GM23338 (cell line): ENCODE data around the gene TUBB. TPM values are rescaled to one million over a fixed set of nuclear protein-coding genes. Genes with fewer than 3 reads are reported as not detected.
A peak's percentile ranks its signal among the peaks of the same experiment; 100 is the strongest.

Experiments
- ATAC-seq: fragments of 200-7000 bp; cut with Tn5 transposase; 3 replicates; pipeline ENCODE4 v1.9.1; 2020
- DNase-seq: peaks from one replicate; pipeline ENCODE4 v3.0.0-alpha.2; 2015; ENCODE audit warnings: low spot score
- H2AFZ ChIP-seq: fragments of 200-600 bp; sonication (generic); 2 replicates; pipeline ENCODE4 v1.8.0; 2016; ENCODE audit warnings: antibody characterized with exemption, mild to moderate bottlenecking, moderate library complexity
- H3F3A ChIP-seq: fragments of 200-600 bp; sonication (generic); replicated peaks from 2 replicates; pipeline ENCODE4 v1.8.0; 2017; ENCODE audit warnings: antibody characterized with exemption, mixed run types, low read depth
- H3K27ac ChIP-seq: fragments of 200-600 bp; sonication (generic); 2 replicates; pipeline ENCODE4 v1.6.1; 2016; ENCODE audit warnings: low read depth
- H3K27me3 ChIP-seq: fragments of 200-600 bp; sonication (generic); 2 replicates; pipeline ENCODE4 v1.8.0; 2016; ENCODE audit warnings: mild to moderate bottlenecking, mixed run types, moderate library complexity; ENCODE audit not compliant: insufficient read depth
- H3K36me3 ChIP-seq: fragments of 200-600 bp; sonication (generic); 2 replicates; pipeline ENCODE4 v1.8.0; 2016; ENCODE audit warnings: mild to moderate bottlenecking; ENCODE audit not compliant: insufficient read depth
- H3K4me1 ChIP-seq: fragments of 200-600 bp; sonication (generic); 2 replicates; pipeline ENCODE4 v1.8.0; 2016; ENCODE audit warnings: mild to moderate bottlenecking, moderate library complexity; ENCODE audit not compliant: insufficient read depth
- H3K4me2 ChIP-seq: fragments of 200-600 bp; sonication (generic); 2 replicates; pipeline ENCODE4 v1.7.1; 2017; ENCODE audit warnings: mixed run types
- H3K4me3 ChIP-seq: fragments of 200-600 bp; sonication (generic); 2 replicates; pipeline ENCODE4 v1.6.1; 2016; ENCODE audit warnings: mixed run types
- H3K79me2 ChIP-seq: fragments of 200-600 bp; sonication (generic); replicated peaks from 2 replicates; pipeline ENCODE4 v1.8.0; 2017; ENCODE audit warnings: mild to moderate bottlenecking; ENCODE audit not compliant: insufficient read depth
- H3K9me2 ChIP-seq: fragments of 200-600 bp; sonication (generic); 2 replicates; pipeline ENCODE4 v1.8.0; 2017; ENCODE audit not compliant: insufficient read depth
- H4K20me1 ChIP-seq: fragments of 200-600 bp; sonication (generic); replicated peaks from 2 replicates; pipeline ENCODE4 v1.8.0; 2017; ENCODE audit warnings: mild to moderate bottlenecking; ENCODE audit not compliant: insufficient read depth
- H3K27ac Mint-ChIP-seq: 2 replicates; pipeline ENCODE4 v1.8.0; 2020; ENCODE audit warnings: inconsistent platforms, mild to moderate bottlenecking, moderate library complexity, mixed read lengths
- H3K27me3 Mint-ChIP-seq: 3 replicates; pipeline ENCODE4 v1.8.0; 2022; ENCODE audit warnings: low read depth, mild to moderate bottlenecking, moderate library complexity, mixed read lengths, inconsistent platforms; ENCODE audit not compliant: insufficient read depth, poor library complexity
- H3K36me3 Mint-ChIP-seq: 3 replicates; pipeline ENCODE4 v1.8.0; 2021; ENCODE audit warnings: low read depth, mild to moderate bottlenecking, inconsistent platforms, moderate library complexity, mixed read lengths
- H3K4me1 Mint-ChIP-seq: 3 replicates; pipeline ENCODE4 v1.8.0; 2020; ENCODE audit warnings: mild to moderate bottlenecking, inconsistent platforms, mixed read lengths
- H3K4me3 Mint-ChIP-seq: 3 replicates; pipeline ENCODE4 v1.8.0; 2021; ENCODE audit warnings: moderate library complexity, mild to moderate bottlenecking, inconsistent platforms, mixed read lengths
- H3K9me3 Mint-ChIP-seq: 3 replicates; pipeline ENCODE4 v1.8.0; 2020; ENCODE audit warnings: moderate library complexity, mild to moderate bottlenecking, inconsistent platforms, mixed read lengths
- EZH2 ChIP-seq: fragments of 200-600 bp; sonication (generic); IDR thresholded peaks from one replicate; pipeline ENCODE4 v1.8.0; 2017; ENCODE audit warnings: antibody characterized with exemption, mild to moderate bottlenecking, low read depth; ENCODE audit not compliant: unreplicated experiment
- EZH2phosphoT487 ChIP-seq: fragments of 200-600 bp; sonication (generic); IDR thresholded peaks from one replicate; pipeline ENCODE4 v1.8.1; 2018; ENCODE audit warnings: antibody characterized with exemption; ENCODE audit not compliant: unreplicated experiment
- JUNB ChIP-seq: IDR thresholded peaks from one replicate; pipeline ENCODE4 v1.6.1; 2016; ENCODE audit warnings: antibody characterized with exemption; ENCODE audit not compliant: unreplicated experiment
- ZNF114 ChIP-seq: fragments of 250-450 bp; sonication (Bioruptor Pico); IDR thresholded peaks from 2 replicates; pipeline ENCODE4 v1.5.0; 2020; ENCODE audit warnings: mild to moderate bottlenecking, moderate library complexity
- ZNF331 ChIP-seq: fragments of 250-450 bp; sonication (Bioruptor Pico); IDR thresholded peaks from 2 replicates; pipeline ENCODE4 v1.5.0; 2020; ENCODE audit warnings: low read depth, mild to moderate bottlenecking, moderate library complexity
- polyA plus RNA-seq: library from polyadenylated mRNA; unstranded; fragments of >200 nt; fragmentation: Nextera tagmentation; extraction: Ambion mirVana; gene quantifications from 2 replicates; pipeline ENCODE4 v1.2.1, GENCODE V29; 2016
- total RNA-seq: library from RNA; depleted of rRNA; stranded (reverse); fragments of >200 nt; shearing (Covaris generic); gene quantifications from 2 replicates; pipeline ENCODE4 v1.2.3, GENCODE V29; 2014
- TF ChIP-seq, protein P1 (sequence below): IDR thresholded peaks from one replicate; pipeline ENCODE4 v1.6.1; 2018; ENCODE audit warnings: antibody characterized with exemption; ENCODE audit not compliant: unreplicated experiment
- TF ChIP-seq, protein P2 (sequence below): IDR thresholded peaks from 2 replicates; pipeline ENCODE4 v1.6.1; 2016; ENCODE audit warnings: antibody characterized with exemption
- TF ChIP-seq, protein P3 (sequence below), 2 experiments: fragments of 200-600 bp in 1 of 2; sonication (generic) in 1 of 2; conservative IDR thresholded peaks; 2 replicates each; pipeline versions ENCODE4 v1.5.1 to v1.6.1; 2016 to 2017; ENCODE audit warnings: antibody characterized with exemption in 2 of 2, low read depth in 2 of 2, mild to moderate bottlenecking in 2 of 2, moderate library complexity in 1 of 2

The TUBB gene
- total and polyA plus RNA-seq, 2 experiments from 2014 or later = 1,041 to 1,704 TPM

DNA sequence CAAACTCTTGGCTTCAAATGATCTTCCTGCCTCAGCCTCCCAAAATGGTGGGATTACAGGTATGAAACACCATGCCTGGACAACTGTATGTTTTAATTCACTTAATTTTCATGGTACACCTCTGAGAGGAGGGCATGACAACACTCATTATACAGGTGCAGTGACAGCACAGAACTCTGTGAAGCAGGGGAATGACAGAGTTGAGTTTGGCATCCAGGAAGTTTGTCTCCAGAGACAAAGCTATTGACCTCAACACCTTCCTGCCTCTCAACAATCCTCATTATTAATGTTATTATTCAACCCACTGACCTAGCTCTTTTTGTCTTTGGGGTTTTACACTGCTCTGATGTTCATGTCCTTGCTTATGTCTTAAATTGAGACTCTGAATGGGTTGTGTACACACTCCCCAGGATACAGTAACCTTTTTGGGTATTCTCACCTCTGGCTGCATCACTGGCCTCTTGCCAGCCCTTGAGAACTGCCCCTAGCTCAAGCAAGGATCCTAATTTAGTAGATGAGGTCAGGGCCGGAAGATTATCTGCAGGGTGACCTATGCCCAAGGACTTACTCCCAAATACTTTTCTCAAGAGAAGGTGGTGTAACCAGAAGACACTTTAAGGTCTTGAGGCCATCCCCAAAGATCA is 37.2 kb downstream of the TUBB start:
- Histone ChIP-seq H3F3A (no peaks in the 10 kb centered on the region), H4K20me1 (no peaks in the 10 kb centered on the region; the same call in 1 of the 2 replicates), H3K27ac (no peak overlapping the region), H2AFZ (no peak overlapping the region), H3K36me3 (no peaks in the 10 kb centered on the region), H3K4me3 (no peak overlapping the region), H3K4me2 (no peak overlapping the region), H3K79me2 (no peaks in the 10 kb centered on the region), H3K9me2 (no peaks in the 10 kb centered on the region), H3K4me1 (no peaks in the 10 kb centered on the region), H3K27me3 (no peaks in the 10 kb centered on the region)
- no peak for DNase-seq
- no peaks in the 10 kb centered on the region for H3K9me3 Mint-ChIP-seq
- no peak for ATAC-seq
- no peaks in the 10 kb centered on the region for H3K36me3 Mint-ChIP-seq
- H3K27me3 Mint-ChIP-seq = peaks cover 4% of the 10 kb centered on the region
- no peak overlapping the region for H3K4me3 Mint-ChIP-seq
- H3K27ac Mint-ChIP-seq = no peak overlapping the region
- peaks cover 8% of the 10 kb centered on the region; the same call in 2 of the 3 replicates for H3K4me1 Mint-ChIP-seq
- TF ChIP-seq JUNB (no peak), EZH2 (no peak), ZNF331 (no peak), EZH2phosphoT487 (no peak), ZNF114 (CRISPR knock-in tag) (no peak)
- TF ChIP-seq, protein P1, sequence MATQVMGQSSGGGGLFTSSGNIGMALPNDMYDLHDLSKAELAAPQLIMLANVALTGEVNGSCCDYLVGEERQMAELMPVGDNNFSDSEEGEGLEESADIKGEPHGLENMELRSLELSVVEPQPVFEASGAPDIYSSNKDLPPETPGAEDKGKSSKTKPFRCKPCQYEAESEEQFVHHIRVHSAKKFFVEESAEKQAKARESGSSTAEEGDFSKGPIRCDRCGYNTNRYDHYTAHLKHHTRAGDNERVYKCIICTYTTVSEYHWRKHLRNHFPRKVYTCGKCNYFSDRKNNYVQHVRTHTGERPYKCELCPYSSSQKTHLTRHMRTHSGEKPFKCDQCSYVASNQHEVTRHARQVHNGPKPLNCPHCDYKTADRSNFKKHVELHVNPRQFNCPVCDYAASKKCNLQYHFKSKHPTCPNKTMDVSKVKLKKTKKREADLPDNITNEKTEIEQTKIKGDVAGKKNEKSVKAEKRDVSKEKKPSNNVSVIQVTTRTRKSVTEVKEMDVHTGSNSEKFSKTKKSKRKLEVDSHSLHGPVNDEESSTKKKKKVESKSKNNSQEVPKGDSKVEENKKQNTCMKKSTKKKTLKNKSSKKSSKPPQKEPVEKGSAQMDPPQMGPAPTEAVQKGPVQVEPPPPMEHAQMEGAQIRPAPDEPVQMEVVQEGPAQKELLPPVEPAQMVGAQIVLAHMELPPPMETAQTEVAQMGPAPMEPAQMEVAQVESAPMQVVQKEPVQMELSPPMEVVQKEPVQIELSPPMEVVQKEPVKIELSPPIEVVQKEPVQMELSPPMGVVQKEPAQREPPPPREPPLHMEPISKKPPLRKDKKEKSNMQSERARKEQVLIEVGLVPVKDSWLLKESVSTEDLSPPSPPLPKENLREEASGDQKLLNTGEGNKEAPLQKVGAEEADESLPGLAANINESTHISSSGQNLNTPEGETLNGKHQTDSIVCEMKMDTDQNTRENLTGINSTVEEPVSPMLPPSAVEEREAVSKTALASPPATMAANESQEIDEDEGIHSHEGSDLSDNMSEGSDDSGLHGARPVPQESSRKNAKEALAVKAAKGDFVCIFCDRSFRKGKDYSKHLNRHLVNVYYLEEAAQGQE = no peak
- TF ChIP-seq, protein P2, sequence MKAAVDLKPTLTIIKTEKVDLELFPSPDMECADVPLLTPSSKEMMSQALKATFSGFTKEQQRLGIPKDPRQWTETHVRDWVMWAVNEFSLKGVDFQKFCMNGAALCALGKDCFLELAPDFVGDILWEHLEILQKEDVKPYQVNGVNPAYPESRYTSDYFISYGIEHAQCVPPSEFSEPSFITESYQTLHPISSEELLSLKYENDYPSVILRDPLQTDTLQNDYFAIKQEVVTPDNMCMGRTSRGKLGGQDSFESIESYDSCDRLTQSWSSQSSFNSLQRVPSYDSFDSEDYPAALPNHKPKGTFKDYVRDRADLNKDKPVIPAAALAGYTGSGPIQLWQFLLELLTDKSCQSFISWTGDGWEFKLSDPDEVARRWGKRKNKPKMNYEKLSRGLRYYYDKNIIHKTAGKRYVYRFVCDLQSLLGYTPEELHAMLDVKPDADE = no peak

DNA sequence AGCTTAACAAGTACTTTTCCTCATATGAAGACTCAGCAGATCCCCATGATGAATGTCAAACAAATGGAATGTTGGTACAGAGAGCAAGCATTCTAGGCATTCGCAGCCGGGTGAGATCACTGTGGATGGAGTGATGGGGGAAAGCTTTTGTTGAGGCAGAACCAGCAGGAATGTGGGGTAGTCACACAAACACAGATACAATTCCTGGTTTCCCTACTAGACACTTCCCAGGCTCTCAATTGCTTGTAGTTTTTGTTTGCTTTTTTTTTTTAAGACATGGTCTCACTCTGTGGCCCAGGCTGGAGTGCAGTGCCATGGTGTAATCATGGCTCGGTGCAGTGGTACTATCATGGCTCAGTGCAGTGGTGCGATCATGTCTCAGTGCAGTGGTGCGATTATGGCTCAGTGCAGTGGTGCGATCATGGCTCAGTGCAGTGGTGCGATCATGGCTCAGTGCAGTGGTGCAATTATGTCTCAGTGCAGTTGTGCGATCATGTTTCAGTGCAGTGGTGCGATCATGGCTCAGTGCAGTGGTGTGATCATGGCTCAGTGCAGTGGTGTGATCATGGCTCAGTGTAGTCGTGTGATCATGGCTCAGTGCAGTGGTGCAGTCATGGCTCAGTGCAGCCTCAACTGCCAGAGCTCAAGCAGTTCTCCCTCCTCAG is 39.6 kb downstream of the TUBB start:
- peak; percentile 33; the same call in 2 of the 3 replicates for ATAC-seq
- Histone ChIP-seq H2AFZ (no peak overlapping the region), H3F3A (no peaks in the 10 kb centered on the region), H3K27me3 (no peaks in the 10 kb centered on the region), H3K4me3 (no peak overlapping the region), H4K20me1 (no peaks in the 10 kb centered on the region; the same call in 1 of the 2 replicates), H3K4me1 (peaks cover 12% of the 10 kb centered on the region), H3K27ac (no peak overlapping the region), H3K36me3 (no peaks in the 10 kb centered on the region), H3K4me2 (no peak overlapping the region), H3K79me2 (no peaks in the 10 kb centered on the region), H3K9me2 (no peaks in the 10 kb centered on the region)
- peak; percentile 59 for DNase-seq
- Mint-ChIP-seq H3K27ac (0 out of 2 replicates have a peak overlapping the region, but pooled peaks have one; percentile 32), H3K4me1 (peaks cover 24% of the 10 kb centered on the region), H3K27me3 (peaks cover 9% of the 10 kb centered on the region), H3K9me3 (no peaks in the 10 kb centered on the region), H3K36me3 (no peaks in the 10 kb centered on the region), H3K4me3 (no peak overlapping the region)
- TF ChIP-seq, protein P3, sequence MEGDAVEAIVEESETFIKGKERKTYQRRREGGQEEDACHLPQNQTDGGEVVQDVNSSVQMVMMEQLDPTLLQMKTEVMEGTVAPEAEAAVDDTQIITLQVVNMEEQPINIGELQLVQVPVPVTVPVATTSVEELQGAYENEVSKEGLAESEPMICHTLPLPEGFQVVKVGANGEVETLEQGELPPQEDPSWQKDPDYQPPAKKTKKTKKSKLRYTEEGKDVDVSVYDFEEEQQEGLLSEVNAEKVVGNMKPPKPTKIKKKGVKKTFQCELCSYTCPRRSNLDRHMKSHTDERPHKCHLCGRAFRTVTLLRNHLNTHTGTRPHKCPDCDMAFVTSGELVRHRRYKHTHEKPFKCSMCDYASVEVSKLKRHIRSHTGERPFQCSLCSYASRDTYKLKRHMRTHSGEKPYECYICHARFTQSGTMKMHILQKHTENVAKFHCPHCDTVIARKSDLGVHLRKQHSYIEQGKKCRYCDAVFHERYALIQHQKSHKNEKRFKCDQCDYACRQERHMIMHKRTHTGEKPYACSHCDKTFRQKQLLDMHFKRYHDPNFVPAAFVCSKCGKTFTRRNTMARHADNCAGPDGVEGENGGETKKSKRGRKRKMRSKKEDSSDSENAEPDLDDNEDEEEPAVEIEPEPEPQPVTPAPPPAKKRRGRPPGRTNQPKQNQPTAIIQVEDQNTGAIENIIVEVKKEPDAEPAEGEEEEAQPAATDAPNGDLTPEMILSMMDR (conservative IDR thresholded peaks at IDR 0.05; ENCODE audit: low read depth in 2 of 2) = no peak
- TF ChIP-seq, protein P1 = no peak
- no peak for TF ChIP-seq JUNB
